ENCODE data around the gene CHCHD3. TPM values are rescaled to one million over a fixed set of nuclear protein-coding genes. Genes with fewer than 3 reads are reported as not detected.
A peak's percentile ranks its signal among the peaks of the same experiment; 100 is the strongest.

CHCHD3 gene
- 56.6 TPM for total RNA-seq
- 22.5 TPM for polyA plus RNA-seq
- long read RNA-seq, donor 1, transcript CHCHD3-201 (8 exons, 1,598 nt): major isoform, 6 of 6 reads
- long read RNA-seq, donor 1, partial matches to known transcripts: 0 of 6 reads
- long read RNA-seq, donor 1, other reads (novel, unspliced or antisense): 0 of 6 reads
- long read RNA-seq, donor 2: 0 reads
- long read RNA-seq, donor 3, transcript CHCHD3-201 (8 exons, 1,598 nt): major isoform, 34 of 60 reads
- long read RNA-seq, donor 3, partial matches to known transcripts: 26 of 60 reads
- long read RNA-seq, donor 3, other reads (novel, unspliced or antisense): 0 of 60 reads
- long read RNA-seq, donor 4, transcript CHCHD3-201 (8 exons, 1,598 nt): major isoform, 19 of 19 reads
- long read RNA-seq, donor 4, partial matches to known transcripts: 0 of 19 reads
- long read RNA-seq, donor 4, other reads (novel, unspliced or antisense): 0 of 19 reads
- long read RNA-seq, donor 5, transcript CHCHD3-201 (8 exons, 1,598 nt): major isoform, 38 of 80 reads
- long read RNA-seq, donor 5, partial matches to known transcripts: 42 of 80 reads
- long read RNA-seq, donor 5, other reads (novel, unspliced or antisense): 0 of 80 reads
- long read RNA-seq, donor 6, transcript CHCHD3-201 (8 exons, 1,598 nt): major isoform, 29 of 35 reads
- long read RNA-seq, donor 6, partial matches to known transcripts: 6 of 35 reads
- long read RNA-seq, donor 6, other reads (novel, unspliced or antisense): 0 of 35 reads
- long read RNA-seq, donor 7, transcript CHCHD3-201 (8 exons, 1,598 nt): major isoform, 25 of 25 reads
- long read RNA-seq, donor 7, partial matches to known transcripts: 0 of 25 reads
- long read RNA-seq, donor 7, other reads (novel, unspliced or antisense): 0 of 25 reads
- long read RNA-seq, donor 8, transcript CHCHD3-201 (8 exons, 1,598 nt): major isoform, 10 of 10 reads
- long read RNA-seq, donor 8, partial matches to known transcripts: 0 of 10 reads
- long read RNA-seq, donor 8, other reads (novel, unspliced or antisense): 0 of 10 reads
- long read RNA-seq, donor 9, transcript CHCHD3-201 (8 exons, 1,598 nt): major isoform, 25 of 25 reads
- long read RNA-seq, donor 9, partial matches to known transcripts: 0 of 25 reads
- long read RNA-seq, donor 9, other reads (novel, unspliced or antisense): 0 of 25 reads
- long read RNA-seq, donor 10, transcript CHCHD3-201 (8 exons, 1,598 nt): major isoform, 21 of 21 reads
- long read RNA-seq, donor 10, partial matches to known transcripts: 0 of 21 reads
- long read RNA-seq, donor 10, other reads (novel, unspliced or antisense): 0 of 21 reads

- Histone ChIP-seq H3K27ac (ENCODE audit: low read depth in 1 of 2, low read length in 1 of 2) (peak within 1 kb of the TSS; percentile 70 to 77), H3K36me3 (ENCODE audit: control insufficient read depth in 2 of 2, insufficient read depth in 2 of 2, low read length in 1 of 2) (peaks cover 0 to 5% of the 10 kb centered on the region in 2 donors), H3K27me3 (ENCODE audit: control insufficient read depth in 2 of 2, insufficient read depth in 1 of 2, low read length in 1 of 2) (no peaks in the 10 kb centered on the region), H3K4me3 (ENCODE audit: low read length in 2 of 2) (peak within 1 kb of the TSS; percentile 61 to 77), H3K9me3 (ENCODE audit: control insufficient read depth in 2 of 2, insufficient read depth in 1 of 2, low read length in 1 of 2) (no peaks in the 10 kb centered on the region), H3K4me1 (ENCODE audit: control insufficient read depth in 2 of 2, insufficient read depth in 2 of 2, low read length in 2 of 2) (peaks cover 7% of the 10 kb centered on the region in 2 donors)
- WGBS: under 1% methylated on average over 58 of the region's 58 CpGs
- peak; percentile 92 to 98 (median 96) for DNase-seq (ENCODE audit: low read depth in 6 of 9, low spot score in 9 of 9)
Measured at GRCh38 chr7:133081599-133082389, at the start of gene CHCHD3. Gene CHCHD3 (minus strand): TSS chr7:133082090. CDS start chr7:133081937, 153 bp downstream.

- H3K27ac ChIP-seq (ENCODE audit: low read depth in 1 of 2, low read length in 1 of 2): no peak overlapping the region
- no peak for DNase-seq (ENCODE audit: low read depth in 6 of 9, low spot score in 9 of 9)
- H3K4me1 ChIP-seq (ENCODE audit: control insufficient read depth in 2 of 2, insufficient read depth in 2 of 2, low read length in 2 of 2): no peaks in the 10 kb centered on the region
- no peaks in the 10 kb centered on the region for H3K27me3 ChIP-seq (ENCODE audit: control insufficient read depth in 2 of 2, insufficient read depth in 1 of 2, low read length in 1 of 2)
- H3K36me3 ChIP-seq (ENCODE audit: control insufficient read depth in 2 of 2, insufficient read depth in 2 of 2, low read length in 1 of 2): no peaks in the 10 kb centered on the region
- WGBS: 98% methylated on average over 8 of the region's 8 CpGs
- H3K4me3 ChIP-seq (ENCODE audit: low read length in 2 of 2): no peak overlapping the region
- no peaks in the 10 kb centered on the region for H3K9me3 ChIP-seq (ENCODE audit: control insufficient read depth in 2 of 2, insufficient read depth in 1 of 2, low read length in 1 of 2)
Measured at GRCh38 chr7:133130166-133130565, 48.3 kb upstream of the CHCHD3 start.

- H3K9me3 ChIP-seq (ENCODE audit: control insufficient read depth in 2 of 2, insufficient read depth in 1 of 2, low read length in 1 of 2): no peaks in the 10 kb centered on the region
- H3K27me3 ChIP-seq (ENCODE audit: control insufficient read depth in 2 of 2, insufficient read depth in 1 of 2, low read length in 1 of 2): no peaks in the 10 kb centered on the region
- no peaks in the 10 kb centered on the region for H3K4me1 ChIP-seq (ENCODE audit: control insufficient read depth in 2 of 2, insufficient read depth in 2 of 2, low read length in 2 of 2)
- no peak overlapping the region for H3K4me3 ChIP-seq (ENCODE audit: low read length in 2 of 2)
- DNase-seq (ENCODE audit: low read depth in 6 of 9, low spot score in 9 of 9): no peak
- no peaks in the 10 kb centered on the region for H3K36me3 ChIP-seq (ENCODE audit: control insufficient read depth in 2 of 2, insufficient read depth in 2 of 2, low read length in 1 of 2)
- 61% methylated on average over 2 of the region's 2 CpGs for WGBS
- H3K27ac ChIP-seq (ENCODE audit: low read depth in 1 of 2, low read length in 1 of 2): no peak overlapping the region
Measured at GRCh38 chr7:133126422-133126821, 44.5 kb upstream of the CHCHD3 start.

GRCh38 chr7:133124974-133125373, 43.1 kb upstream of the CHCHD3 start:
- Histone ChIP-seq H3K4me1 (ENCODE audit: control insufficient read depth in 2 of 2, insufficient read depth in 2 of 2, low read length in 2 of 2) (no peaks in the 10 kb centered on the region), H3K36me3 (ENCODE audit: control insufficient read depth in 2 of 2, insufficient read depth in 2 of 2, low read length in 1 of 2) (no peaks in the 10 kb centered on the region), H3K27me3 (ENCODE audit: control insufficient read depth in 2 of 2, insufficient read depth in 1 of 2, low read length in 1 of 2) (no peaks in the 10 kb centered on the region), H3K9me3 (ENCODE audit: control insufficient read depth in 2 of 2, insufficient read depth in 1 of 2, low read length in 1 of 2) (no peaks in the 10 kb centered on the region), H3K4me3 (ENCODE audit: low read length in 2 of 2) (no peak overlapping the region), H3K27ac (ENCODE audit: low read depth in 1 of 2, low read length in 1 of 2) (no peak overlapping the region)
- WGBS: 0% methylated on average over 1 of the region's 1 CpG
- DNase-seq (ENCODE audit: low read depth in 6 of 9, low spot score in 9 of 9): no peak

- WGBS: 92% methylated on average over 7 of the region's 7 CpGs
- Histone ChIP-seq H3K4me1 (ENCODE audit: control insufficient read depth in 2 of 2, insufficient read depth in 2 of 2, low read length in 2 of 2) (no peaks in the 10 kb centered on the region), H3K27ac (ENCODE audit: low read depth in 1 of 2, low read length in 1 of 2) (no peak overlapping the region), H3K36me3 (ENCODE audit: control insufficient read depth in 2 of 2, insufficient read depth in 2 of 2, low read length in 1 of 2) (no peaks in the 10 kb centered on the region), H3K4me3 (ENCODE audit: low read length in 2 of 2) (no peak overlapping the region), H3K9me3 (ENCODE audit: control insufficient read depth in 2 of 2, insufficient read depth in 1 of 2, low read length in 1 of 2) (no peaks in the 10 kb centered on the region), H3K27me3 (ENCODE audit: control insufficient read depth in 2 of 2, insufficient read depth in 1 of 2, low read length in 1 of 2) (no peaks in the 10 kb centered on the region)
- no peak for DNase-seq (ENCODE audit: low read depth in 6 of 9, low spot score in 9 of 9)
Measured at GRCh38 chr7:133121175-133121844, 39.4 kb upstream of the CHCHD3 start.

- H3K36me3 ChIP-seq (ENCODE audit: control insufficient read depth in 2 of 2, insufficient read depth in 2 of 2, low read length in 1 of 2): no peaks in the 10 kb centered on the region
- no peak overlapping the region for H3K27ac ChIP-seq (ENCODE audit: low read depth in 1 of 2, low read length in 1 of 2)
- no peaks in the 10 kb centered on the region for H3K4me1 ChIP-seq (ENCODE audit: control insufficient read depth in 2 of 2, insufficient read depth in 2 of 2, low read length in 2 of 2)
- DNase-seq (ENCODE audit: low read depth in 6 of 9, low spot score in 9 of 9): no peak
- no peak overlapping the region for H3K4me3 ChIP-seq (ENCODE audit: low read length in 2 of 2)
- no peaks in the 10 kb centered on the region for H3K9me3 ChIP-seq (ENCODE audit: control insufficient read depth in 2 of 2, insufficient read depth in 1 of 2, low read length in 1 of 2)
- no peaks in the 10 kb centered on the region for H3K27me3 ChIP-seq (ENCODE audit: control insufficient read depth in 2 of 2, insufficient read depth in 1 of 2, low read length in 1 of 2)
Measured at GRCh38 chr7:133119067-133119466, 37.2 kb upstream of the CHCHD3 start.

- no peak overlapping the region for H3K4me3 ChIP-seq (ENCODE audit: low read length in 2 of 2)
- H3K9me3 ChIP-seq (ENCODE audit: control insufficient read depth in 2 of 2, insufficient read depth in 1 of 2, low read length in 1 of 2): no peaks in the 10 kb centered on the region
- no peaks in the 10 kb centered on the region for H3K27me3 ChIP-seq (ENCODE audit: control insufficient read depth in 2 of 2, insufficient read depth in 1 of 2, low read length in 1 of 2)
- H3K4me1 ChIP-seq (ENCODE audit: control insufficient read depth in 2 of 2, insufficient read depth in 2 of 2, low read length in 2 of 2): no peaks in the 10 kb centered on the region
- no peak overlapping the region for H3K27ac ChIP-seq (ENCODE audit: low read depth in 1 of 2, low read length in 1 of 2)
- DNase-seq (ENCODE audit: low read depth in 6 of 9, low spot score in 9 of 9): no peak
- H3K36me3 ChIP-seq (ENCODE audit: control insufficient read depth in 2 of 2, insufficient read depth in 2 of 2, low read length in 1 of 2): no peaks in the 10 kb centered on the region
- WGBS: 87% methylated on average over 5 of the region's 5 CpGs
Measured at GRCh38 chr7:133118261-133118660, 36.4 kb upstream of the CHCHD3 start.

GRCh38 chr7:133117452-133117851, 35.6 kb upstream of the CHCHD3 start:
- no peak for DNase-seq (ENCODE audit: low read depth in 6 of 9, low spot score in 9 of 9)
- no peaks in the 10 kb centered on the region for H3K27me3 ChIP-seq (ENCODE audit: control insufficient read depth in 2 of 2, insufficient read depth in 1 of 2, low read length in 1 of 2)
- H3K9me3 ChIP-seq (ENCODE audit: control insufficient read depth in 2 of 2, insufficient read depth in 1 of 2, low read length in 1 of 2): no peaks in the 10 kb centered on the region
- H3K36me3 ChIP-seq (ENCODE audit: control insufficient read depth in 2 of 2, insufficient read depth in 2 of 2, low read length in 1 of 2): no peaks in the 10 kb centered on the region
- H3K4me3 ChIP-seq (ENCODE audit: low read length in 2 of 2): no peak overlapping the region
- 96% methylated on average over 5 of the region's 5 CpGs for WGBS
- H3K4me1 ChIP-seq (ENCODE audit: control insufficient read depth in 2 of 2, insufficient read depth in 2 of 2, low read length in 2 of 2): no peaks in the 10 kb centered on the region
- no peak overlapping the region for H3K27ac ChIP-seq (ENCODE audit: low read depth in 1 of 2, low read length in 1 of 2)
